ENCODE measurements around the gene PPT2.
"Not testable (repeated sequence)": the region's sequence is repeated elsewhere in the genome, so short reads cannot be mapped to it uniquely, and the experiment has no call there.

DNA sequence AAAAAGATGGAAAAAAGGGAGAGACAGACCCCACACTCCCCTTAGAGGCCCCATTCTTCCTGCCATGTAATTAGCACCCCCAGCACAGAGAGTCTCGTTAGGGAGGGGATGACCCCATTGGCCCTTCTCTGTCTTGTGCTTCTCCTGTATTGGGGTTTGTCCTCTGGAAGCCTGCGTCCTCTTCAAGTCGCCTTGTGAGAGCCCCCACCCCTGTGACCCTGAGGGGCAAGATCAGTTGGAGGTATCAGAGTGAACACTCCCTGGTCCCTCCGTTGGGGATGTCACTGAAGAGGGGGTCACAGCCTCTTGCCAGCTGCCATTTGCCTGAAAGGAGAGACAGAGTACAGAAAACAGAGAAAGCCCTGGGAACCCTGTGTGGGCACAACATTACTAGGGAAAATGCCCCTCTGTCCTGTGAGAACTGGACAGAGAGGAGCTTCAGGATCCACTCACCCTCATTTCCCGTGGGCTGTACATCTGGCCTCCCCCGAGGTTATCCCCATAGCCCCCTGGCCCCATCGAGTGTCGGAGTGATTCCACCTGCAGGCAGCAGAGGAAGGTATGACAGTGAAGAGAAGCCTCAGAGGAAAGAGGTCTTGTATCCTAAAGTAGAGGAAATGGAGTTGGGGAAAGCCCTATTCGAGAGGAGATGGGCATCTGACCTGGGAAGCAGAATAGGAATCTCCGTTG lies 32.4 kb downstream of the PPT2 start:
- TF ChIP-seq EZH2 (IDR thresholded peaks at IDR 0.05; ENCODE audit: low read depth), result not testable (repeated sequence)
- TF ChIP-seq, protein P1, sequence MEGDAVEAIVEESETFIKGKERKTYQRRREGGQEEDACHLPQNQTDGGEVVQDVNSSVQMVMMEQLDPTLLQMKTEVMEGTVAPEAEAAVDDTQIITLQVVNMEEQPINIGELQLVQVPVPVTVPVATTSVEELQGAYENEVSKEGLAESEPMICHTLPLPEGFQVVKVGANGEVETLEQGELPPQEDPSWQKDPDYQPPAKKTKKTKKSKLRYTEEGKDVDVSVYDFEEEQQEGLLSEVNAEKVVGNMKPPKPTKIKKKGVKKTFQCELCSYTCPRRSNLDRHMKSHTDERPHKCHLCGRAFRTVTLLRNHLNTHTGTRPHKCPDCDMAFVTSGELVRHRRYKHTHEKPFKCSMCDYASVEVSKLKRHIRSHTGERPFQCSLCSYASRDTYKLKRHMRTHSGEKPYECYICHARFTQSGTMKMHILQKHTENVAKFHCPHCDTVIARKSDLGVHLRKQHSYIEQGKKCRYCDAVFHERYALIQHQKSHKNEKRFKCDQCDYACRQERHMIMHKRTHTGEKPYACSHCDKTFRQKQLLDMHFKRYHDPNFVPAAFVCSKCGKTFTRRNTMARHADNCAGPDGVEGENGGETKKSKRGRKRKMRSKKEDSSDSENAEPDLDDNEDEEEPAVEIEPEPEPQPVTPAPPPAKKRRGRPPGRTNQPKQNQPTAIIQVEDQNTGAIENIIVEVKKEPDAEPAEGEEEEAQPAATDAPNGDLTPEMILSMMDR (conservative IDR thresholded peaks at IDR 0.05), result not testable (repeated sequence)

All from PC-9 (cell line).